Endothelial cell of umbilical vein (primary cell): ENCODE data around the gene PLPP1.

Experiments used
- POLR2A ChIP-seq: IDR thresholded peaks from 2 replicates; pipeline ENCODE4 v1.6.1; 2012; ENCODE audit warnings: low read depth, mild to moderate bottlenecking, control low read depth, low read length
- TF ChIP-seq, protein P1 (sequence below), 2 donors: IDR thresholded peaks; 1 replicate in 1 of 2; 2 replicates in 1 of 2; pipeline ENCODE4 v1.5.1; 2011; ENCODE audit warnings: low read length in 2 of 2, mild to moderate bottlenecking in 2 of 2, moderate library complexity in 2 of 2, control low read depth in 1 of 2, inconsistent platforms in 1 of 2, low read depth in 1 of 2; ENCODE audit not compliant: insufficient read depth in 1 of 2; ENCODE audit errors: extremely low read depth in 1 of 2

DNA sequence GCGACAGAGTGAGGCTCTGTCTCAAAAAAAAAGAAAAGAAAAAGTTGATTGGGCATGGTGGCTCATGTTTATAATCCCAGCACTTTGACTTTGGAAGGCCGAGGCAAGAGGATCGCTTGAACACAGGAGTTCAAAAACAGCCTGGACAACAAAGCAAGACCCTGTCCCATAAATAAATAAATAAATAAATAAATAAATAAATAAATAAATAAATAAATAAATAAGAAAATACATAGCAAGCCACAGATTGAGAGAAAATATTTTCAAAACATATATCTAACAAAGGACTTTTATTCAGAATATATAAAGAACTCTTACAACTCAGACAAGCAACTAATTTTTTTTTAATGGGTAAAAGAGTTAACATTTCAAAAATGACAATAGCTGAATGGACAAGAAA is 71.2 kb downstream of the PLPP1 start:
- TF ChIP-seq, protein P1, sequence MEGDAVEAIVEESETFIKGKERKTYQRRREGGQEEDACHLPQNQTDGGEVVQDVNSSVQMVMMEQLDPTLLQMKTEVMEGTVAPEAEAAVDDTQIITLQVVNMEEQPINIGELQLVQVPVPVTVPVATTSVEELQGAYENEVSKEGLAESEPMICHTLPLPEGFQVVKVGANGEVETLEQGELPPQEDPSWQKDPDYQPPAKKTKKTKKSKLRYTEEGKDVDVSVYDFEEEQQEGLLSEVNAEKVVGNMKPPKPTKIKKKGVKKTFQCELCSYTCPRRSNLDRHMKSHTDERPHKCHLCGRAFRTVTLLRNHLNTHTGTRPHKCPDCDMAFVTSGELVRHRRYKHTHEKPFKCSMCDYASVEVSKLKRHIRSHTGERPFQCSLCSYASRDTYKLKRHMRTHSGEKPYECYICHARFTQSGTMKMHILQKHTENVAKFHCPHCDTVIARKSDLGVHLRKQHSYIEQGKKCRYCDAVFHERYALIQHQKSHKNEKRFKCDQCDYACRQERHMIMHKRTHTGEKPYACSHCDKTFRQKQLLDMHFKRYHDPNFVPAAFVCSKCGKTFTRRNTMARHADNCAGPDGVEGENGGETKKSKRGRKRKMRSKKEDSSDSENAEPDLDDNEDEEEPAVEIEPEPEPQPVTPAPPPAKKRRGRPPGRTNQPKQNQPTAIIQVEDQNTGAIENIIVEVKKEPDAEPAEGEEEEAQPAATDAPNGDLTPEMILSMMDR (IDR thresholded peaks at IDR 0.05; ENCODE audit: extremely low read depth in 1 of 2, insufficient read depth in 1 of 2, low read depth in 1 of 2, low read length in 2 of 2): no peak
- no peak for TF ChIP-seq POLR2A
